ENCODE data around the gene NAGPA. TPM values are rescaled to one million over a fixed set of nuclear protein-coding genes. Genes with fewer than 3 reads are reported as not detected.

Gene NAGPA
- total RNA-seq, 1 donor from 2014 or later = 3.3 TPM

GRCh38 chr16:5040451-5040850 is 6.7 kb upstream of the NAGPA start:
- peaks cover 5% of the 10 kb centered on the region for H3K27me3 Mint-ChIP-seq (ENCODE audit: insufficient read depth, low read depth)
- H3K4me1 Mint-ChIP-seq = peaks cover 4% of the 10 kb centered on the region
- no peak overlapping the region for H3K9ac ChIP-seq

GRCh38 chr16:5036228-5037156 is 2.8 kb upstream of the NAGPA start:
- H3K36me3 Mint-ChIP-seq = no peaks in the 10 kb centered on the region
- TF ChIP-seq CTCF (IDR thresholded peaks at IDR 0.05) (no peak), EZH2 (IDR thresholded peaks at IDR 0.05) (no peak), EZH2phosphoT487 (IDR thresholded peaks at IDR 0.05) (no peak)
- Histone ChIP-seq H3K36me3 (no peaks in the 10 kb centered on the region), H3F3A (ENCODE audit: low read depth) (peaks cover 11% of the 10 kb centered on the region), H3K9me3 (ENCODE audit: low read depth) (no peaks in the 10 kb centered on the region), H3K4me1 (peaks cover 6% of the 10 kb centered on the region), H3K27me3 (peaks cover 7% of the 10 kb centered on the region), H3K4me3 (no peak overlapping the region), H4K20me1 (ENCODE audit: low read depth) (no peaks in the 10 kb centered on the region), H3K9ac (no peak overlapping the region), H3K27ac (no peak overlapping the region), H3K4me2 (no peak overlapping the region), H2AFZ (replicated peaks) (peak overlapping the region; percentile 50), H3K79me2 (ENCODE audit: low read depth) (no peaks in the 10 kb centered on the region)
- peaks cover 8% of the 10 kb centered on the region for H3K27me3 Mint-ChIP-seq (ENCODE audit: insufficient read depth, low read depth)
- no peak overlapping the region for H3K27ac Mint-ChIP-seq
- H3K4me3 Mint-ChIP-seq = peak overlapping the region; percentile 16
- H3K4me1 Mint-ChIP-seq = peaks cover 21% of the 10 kb centered on the region
- H3K9me3 Mint-ChIP-seq = no peaks in the 10 kb centered on the region
- no peak for DNase-seq (ENCODE audit: low spot score)

More at GRCh38 chr16:5040451-5040850, 6.7 kb upstream of the NAGPA start:
- H3K27ac Mint-ChIP-seq = no peak overlapping the region
- no peaks in the 10 kb centered on the region for H3K36me3 Mint-ChIP-seq
- Histone ChIP-seq H3K9me3 (ENCODE audit: low read depth) (no peaks in the 10 kb centered on the region), H3K79me2 (ENCODE audit: low read depth) (no peaks in the 10 kb centered on the region), H3K36me3 (no peaks in the 10 kb centered on the region), H4K20me1 (ENCODE audit: low read depth) (no peaks in the 10 kb centered on the region), H3K4me2 (no peak overlapping the region), H3K4me3 (no peak overlapping the region), H3K27ac (no peak overlapping the region), H3K4me1 (no peaks in the 10 kb centered on the region), H3F3A (ENCODE audit: low read depth) (peaks cover 11% of the 10 kb centered on the region), H2AFZ (replicated peaks) (no peak overlapping the region), H3K27me3 (no peaks in the 10 kb centered on the region)
- H3K9me3 Mint-ChIP-seq = no peaks in the 10 kb centered on the region
- DNase-seq (ENCODE audit: low spot score) = no peak
- no peak overlapping the region for H3K4me3 Mint-ChIP-seq
- TF ChIP-seq EZH2 (IDR thresholded peaks at IDR 0.05) (no peak), CTCF (IDR thresholded peaks at IDR 0.05) (no peak), EZH2phosphoT487 (IDR thresholded peaks at IDR 0.05) (no peak)

GRCh38 chr16:5035909-5036227 is 2.1 kb upstream of the NAGPA start:
- no peaks in the 10 kb centered on the region for H3K9me3 ChIP-seq (ENCODE audit: low read depth)
- H3K36me3 Mint-ChIP-seq = no peaks in the 10 kb centered on the region
- H4K20me1 ChIP-seq (ENCODE audit: low read depth) = no peaks in the 10 kb centered on the region
- peaks cover 6% of the 10 kb centered on the region for H3K4me1 ChIP-seq
- no peak overlapping the region for H2AFZ ChIP-seq (replicated peaks)
- H3K27ac ChIP-seq = no peak overlapping the region
- H3K4me3 Mint-ChIP-seq = no peak overlapping the region
- peaks cover 21% of the 10 kb centered on the region for H3K4me1 Mint-ChIP-seq
- TF ChIP-seq EZH2 (IDR thresholded peaks at IDR 0.05) (no peak), CTCF (IDR thresholded peaks at IDR 0.05) (no peak), EZH2phosphoT487 (IDR thresholded peaks at IDR 0.05) (no peak)
- no peak overlapping the region for H3K4me2 ChIP-seq
- peaks cover 7% of the 10 kb centered on the region for H3K27me3 ChIP-seq
- H3K79me2 ChIP-seq (ENCODE audit: low read depth) = no peaks in the 10 kb centered on the region
- H3F3A ChIP-seq (ENCODE audit: low read depth) = peaks cover 11% of the 10 kb centered on the region
- peaks cover 6% of the 10 kb centered on the region for H3K27me3 Mint-ChIP-seq (ENCODE audit: insufficient read depth, low read depth)
- no peak overlapping the region for H3K9ac ChIP-seq
- no peak overlapping the region for H3K4me3 ChIP-seq
- no peaks in the 10 kb centered on the region for H3K9me3 Mint-ChIP-seq
- DNase-seq (ENCODE audit: low spot score) = no peak
- H3K36me3 ChIP-seq = no peaks in the 10 kb centered on the region
- H3K27ac Mint-ChIP-seq = no peak overlapping the region

All from neural progenitor cell (in vitro differentiated cells).